Stimulated activated CD4-positive, alpha-beta T cell treated with anti-CD3 and anti-CD28 coated beads, Interleukin-4, amount 100 ng/mL, for 48 hours (primary cell): ENCODE data around the gene YRDC.
"Not testable (repeated sequence)": the region's sequence is repeated elsewhere in the genome, so short reads cannot be mapped to it uniquely, and the experiment has no call there.

Experiments used
- DNase-seq, 2 donors: peaks; one replicate each; pipeline ENCODE4 v3.0.0-alpha.2; 2020; ENCODE audit warnings: low read depth in 2 of 2

The YRDC gene

GRCh38 chr1:37821481-37821880, 13.5 kb upstream of the YRDC start:
- DNase-seq: no peak

GRCh38 chr1:37817481-37817880, 9.5 kb upstream of the YRDC start:
- DNase-seq: no peak

GRCh38 chr1:37814252-37814651, 6.2 kb upstream of the YRDC start:
- no peak for DNase-seq

GRCh38 chr1:37813529-37814145, 5.6 kb upstream of the YRDC start:
- DNase-seq: no peak

- DNase-seq: peak; percentile 54 to 60
Observed at GRCh38 chr1:37811027-37811655, 3.1 kb upstream of the YRDC start.

GRCh38 chr1:37809942-37810341, 1.9 kb upstream of the YRDC start:
- DNase-seq: no peak

GRCh38 chr1:37808369-37809319, 636 bp upstream of the YRDC start:
- peak; percentile 29 to 34 for DNase-seq

- no peak for DNase-seq
Observed at GRCh38 chr1:37807220-37807554, 821 bp downstream of the YRDC start.

- no peak for DNase-seq
Observed at GRCh38 chr1:37802439-37802838, 5.6 kb downstream of the YRDC start.

GRCh38 chr1:37797750-37798345, 10.2 kb downstream of the YRDC start:
- DNase-seq: no peak

- DNase-seq: peak in 1 of 2 donors; percentile 47
Observed at GRCh38 chr1:37795340-37796125, 12.5 kb downstream of the YRDC start.

- DNase-seq: no peak
Observed at GRCh38 chr1:37794372-37795339, 13.4 kb downstream of the YRDC start.

- peak in 1 of 2 donors; percentile 18 for DNase-seq
Observed at GRCh38 chr1:37793773-37794371, 14.1 kb downstream of the YRDC start, which contains the start of gene MANEAL. Gene MANEAL, plus strand, starts transcription at chr1:37793847. Its CDS starts 336 bp downstream, at chr1:37794183.

- DNase-seq: no peak
Observed at GRCh38 chr1:37792943-37793686, 14.9 kb downstream of the YRDC start.

- no peak for DNase-seq
Observed at GRCh38 chr1:37782491-37782890, 25.5 kb downstream of the YRDC start.

GRCh38 chr1:37778654-37779053, 29.4 kb downstream of the YRDC start:
- DNase-seq: no peak

GRCh38 chr1:37776946-37777516, 31.0 kb downstream of the YRDC start:
- no peak for DNase-seq

GRCh38 chr1:37771440-37771839, 36.6 kb downstream of the YRDC start:
- not testable (repeated sequence) for DNase-seq

GRCh38 chr1:37767488-37767887, 40.5 kb downstream of the YRDC start:
- no peak for DNase-seq
